T-cell (primary cell): ENCODE data around the gene EPHA3. TPM values are rescaled to one million over a fixed set of nuclear protein-coding genes. Genes with fewer than 3 reads are reported as not detected.

Source experiments
- ATAC-seq, 4 experiments: fragments of 200-7000 bp in 3 of 4; fragments of 150-1000 bp in 1 of 4; cut with Tn5 transposase; replicated peaks in 1 of 4; 1 replicate in 3 of 4; 2 replicates in 1 of 4; pipeline ENCODE4 v1.10.0; 2021; ENCODE audit warnings: moderate library complexity in 3 of 4, mild to moderate bottlenecking in 2 of 4, moderate number of reproducible peaks in 1 of 4
- CTCF ChIA-PET, 2 donors: fragments of 300-600 bp; sonication (Branson Sonifier 250); formaldehyde crosslinking; loops; one replicate each; lab custom pipeline; 2022; ENCODE audit warnings: antibody characterized with exemption in 2 of 2; lab: Charles Lee
- POLR2A ChIA-PET, 2 donors: fragments of 300-600 bp; sonication (Branson Sonifier 250); formaldehyde crosslinking; loops; one replicate each; lab custom pipeline; 2022; ENCODE audit warnings: antibody characterized with exemption in 2 of 2; lab: Charles Lee
- DNase-seq, 35 experiments: peaks; one replicate each; pipeline versions ENCODE4 v3.0.0 to v3.0.0-alpha.2; 2013 to 2023
- H3K27ac ChIP-seq: one replicate; pipeline ENCODE4 v1.5.1; 2013; ENCODE audit warnings: low read length
- H3K27me3 ChIP-seq, 2 experiments: replicated peaks in 1 of 2; 1 replicate in 1 of 2; 2 replicates in 1 of 2; pipeline versions ENCODE4 v1.6.1 to v1.7.0; 2013; ENCODE audit warnings: low read length in 1 of 2, mixed read lengths in 1 of 2; ENCODE audit not compliant: control insufficient read depth in 2 of 2, insufficient read depth in 2 of 2; ENCODE audit errors: extremely low read depth in 1 of 2
- H3K36me3 ChIP-seq, 2 donors: 1 replicate in 1 of 2; 2 replicates in 1 of 2; pipeline versions ENCODE4 v1.6.1 to v1.7.0; 2013; ENCODE audit warnings: low read length in 1 of 2; ENCODE audit not compliant: control insufficient read depth in 2 of 2, insufficient read depth in 1 of 2; ENCODE audit errors: extremely low read depth in 1 of 2
- H3K4me1 ChIP-seq, 2 experiments: 1 replicate in 1 of 2; 2 replicates in 1 of 2; pipeline versions ENCODE4 v1.6.1 to v1.7.0; 2013; ENCODE audit warnings: low read length in 2 of 2, mixed read lengths in 1 of 2; ENCODE audit not compliant: insufficient read depth in 2 of 2, control insufficient read depth in 1 of 2; ENCODE audit errors: extremely low read depth in 1 of 2
- H3K4me3 ChIP-seq, 2 donors: 1 replicate in 1 of 2; 2 replicates in 1 of 2; pipeline versions ENCODE4 v1.5.1 to v1.7.0; 2013; ENCODE audit warnings: mild to moderate bottlenecking in 2 of 2, low read length in 1 of 2, moderate library complexity in 1 of 2; ENCODE audit not compliant: control insufficient read depth in 1 of 2; ENCODE audit errors: extremely low read depth in 1 of 2
- H3K9me3 ChIP-seq: 2 replicates; pipeline ENCODE4 v1.7.0; 2013
- H3K27ac Mint-ChIP-seq, 2 donors: one replicate each; pipeline ENCODE4 v1.8.0; 2020 to 2021; ENCODE audit warnings: mild to moderate bottlenecking in 2 of 2, mixed read lengths in 2 of 2
- H3K27me3 Mint-ChIP-seq, 2 donors: one replicate each; pipeline ENCODE4 v1.8.0; 2021 to 2022; ENCODE audit warnings: mixed read lengths in 2 of 2
- H3K36me3 Mint-ChIP-seq: one replicate; pipeline ENCODE4 v1.8.0; 2021; ENCODE audit warnings: mixed read lengths
- H3K4me1 Mint-ChIP-seq, 3 donors: one replicate each; pipeline ENCODE4 v1.8.0; 2020 to 2022; ENCODE audit warnings: mixed read lengths in 3 of 3, mild to moderate bottlenecking in 1 of 3
- H3K4me3 Mint-ChIP-seq, 3 donors: one replicate each; pipeline ENCODE4 v1.8.0; 2020 to 2022; ENCODE audit warnings: mild to moderate bottlenecking in 3 of 3, mixed read lengths in 3 of 3, moderate library complexity in 3 of 3
- H3K9me3 Mint-ChIP-seq, 3 donors: one replicate each; pipeline ENCODE4 v1.8.0; 2020 to 2022; ENCODE audit warnings: mixed read lengths in 3 of 3
- WGBS: methylation state at CpG from one replicate; pipeline ENCODE4 v1.1.5; 2013; ENCODE audit warnings: missing lambda C conversion rate; ENCODE audit not compliant: insufficient coverage; 5-methylcytosine and 5-hydroxymethylcytosine counted together
- total RNA-seq, 35 experiments: library from RNA in 6 of 35; stranded (reverse) in 6 of 35; fragments of 120-200 nt in 1 of 35; gene quantifications; one replicate each; pipeline versions ENCODE4 v1.2.1 to v1.2.4 and lab custom pipeline; 2013 to 2026

Gene EPHA3
- total RNA-seq, 5 donors from 2014 or later (not counting 1 experiment from before 2014, with no cell fraction given) = not detected

- DNase-seq = no peak
- CTCF ChIA-PET = no interaction called here
- Histone ChIP-seq H3K4me1 (no peaks in the 10 kb centered on the region), H3K27me3 (no peaks in the 10 kb centered on the region), H3K27ac (no peak overlapping the region), H3K9me3 (no peaks in the 10 kb centered on the region), H3K4me3 (no peak overlapping the region), H3K36me3 (no peaks in the 10 kb centered on the region)
- H3K4me3 Mint-ChIP-seq = no peak overlapping the region
- no peaks in the 10 kb centered on the region for H3K36me3 Mint-ChIP-seq
- H3K27me3 Mint-ChIP-seq = no peaks in the 10 kb centered on the region
- H3K27ac Mint-ChIP-seq = no peak overlapping the region
- POLR2A ChIA-PET = no interaction called here
- H3K9me3 Mint-ChIP-seq = peaks cover 0 to 5% (median 0%) of the 10 kb centered on the region in 3 donors
- ATAC-seq = no peak
- H3K4me1 Mint-ChIP-seq = no peaks in the 10 kb centered on the region
- no CpG with 5 or more reads among the region's 1 CpG for WGBS
Measured at GRCh38 chr3:89212619-89213018, 105.2 kb downstream of the EPHA3 start.

- no peak overlapping the region for H3K27ac Mint-ChIP-seq
- POLR2A ChIA-PET = no interaction called here
Measured at GRCh38 chr3:89216016-89216739, 108.8 kb downstream of the EPHA3 start.

GRCh38 chr3:89217148-89217685, 109.8 kb downstream of the EPHA3 start:
- ChIA-PET CTCF (no interaction called here), POLR2A (no interaction called here)
- Mint-ChIP-seq H3K9me3 (peaks cover 0 to 10% (median 10%) of the 10 kb centered on the region in 3 donors), H3K4me1 (no peaks in the 10 kb centered on the region), H3K36me3 (no peaks in the 10 kb centered on the region), H3K27ac (no peak overlapping the region), H3K4me3 (no peak overlapping the region), H3K27me3 (no peaks in the 10 kb centered on the region)
- WGBS = 79% methylated on average over 2 of the region's 6 CpGs
- no peaks in the 10 kb centered on the region for H3K9me3 ChIP-seq
- no peak for DNase-seq
- H3K4me1 ChIP-seq = no peaks in the 10 kb centered on the region
- H3K27ac ChIP-seq = no peak overlapping the region
- no peaks in the 10 kb centered on the region for H3K36me3 ChIP-seq
- no peak for ATAC-seq
- no peaks in the 10 kb centered on the region for H3K27me3 ChIP-seq
- H3K4me3 ChIP-seq = no peak overlapping the region

More at GRCh38 chr3:89216016-89216739, 108.8 kb downstream of the EPHA3 start:
- H3K4me1 Mint-ChIP-seq = no peaks in the 10 kb centered on the region
- no peak overlapping the region for H3K4me3 ChIP-seq
- DNase-seq = no peak
- H3K27ac ChIP-seq = no peak overlapping the region
- no peaks in the 10 kb centered on the region for H3K27me3 Mint-ChIP-seq
- H3K36me3 ChIP-seq = no peaks in the 10 kb centered on the region
- H3K9me3 ChIP-seq = no peaks in the 10 kb centered on the region
- peaks cover 0 to 10% (median 6%) of the 10 kb centered on the region in 3 donors for H3K9me3 Mint-ChIP-seq
- H3K4me3 Mint-ChIP-seq = no peak overlapping the region
- H3K4me1 ChIP-seq = no peaks in the 10 kb centered on the region
- no peaks in the 10 kb centered on the region for H3K36me3 Mint-ChIP-seq
- ATAC-seq = no peak
- CTCF ChIA-PET = no interaction called here
- no peaks in the 10 kb centered on the region for H3K27me3 ChIP-seq
- no CpG with 5 or more reads among the region's 2 CpGs for WGBS

- Histone ChIP-seq H3K27ac (no peak overlapping the region), H3K4me1 (no peaks in the 10 kb centered on the region), H3K9me3 (no peaks in the 10 kb centered on the region), H3K27me3 (no peaks in the 10 kb centered on the region), H3K36me3 (no peaks in the 10 kb centered on the region), H3K4me3 (no peak overlapping the region)
- Mint-ChIP-seq H3K4me3 (no peak overlapping the region), H3K9me3 (peaks cover 4 to 13% (median 10%) of the 10 kb centered on the region in 3 donors), H3K27ac (no peak overlapping the region), H3K36me3 (no peaks in the 10 kb centered on the region), H3K27me3 (no peaks in the 10 kb centered on the region), H3K4me1 (no peaks in the 10 kb centered on the region)
- POLR2A ChIA-PET = interaction anchor here in 1 of 2 donors (0.6 kb wide), 1 partner anchor 27 kb away, joined by 4 read pairs; no protein-coding TSS in a partner anchor
- no peak for DNase-seq
- ATAC-seq = no peak
- CTCF ChIA-PET = no interaction called here
- WGBS = 80% methylated on average over 1 of the region's 1 CpG
Measured at GRCh38 chr3:89221924-89222323, 114.5 kb downstream of the EPHA3 start.

GRCh38 chr3:89223188-89223587, 115.8 kb downstream of the EPHA3 start:
- no peaks in the 10 kb centered on the region for H3K27me3 Mint-ChIP-seq
- Histone ChIP-seq H3K4me1 (no peaks in the 10 kb centered on the region), H3K4me3 (no peak overlapping the region), H3K27ac (no peak overlapping the region), H3K36me3 (no peaks in the 10 kb centered on the region), H3K27me3 (no peaks in the 10 kb centered on the region), H3K9me3 (no peaks in the 10 kb centered on the region)
- H3K4me3 Mint-ChIP-seq = no peak overlapping the region
- H3K36me3 Mint-ChIP-seq = no peaks in the 10 kb centered on the region
- H3K9me3 Mint-ChIP-seq = peaks cover 4 to 13% (median 10%) of the 10 kb centered on the region in 3 donors
- WGBS = 77% methylated on average over 3 of the region's 6 CpGs
- H3K4me1 Mint-ChIP-seq = no peaks in the 10 kb centered on the region
- ChIA-PET CTCF (no interaction called here), POLR2A (no interaction called here)
- no peak for DNase-seq
- ATAC-seq = no peak
- H3K27ac Mint-ChIP-seq = no peak overlapping the region

GRCh38 chr3:89227218-89227617, 119.8 kb downstream of the EPHA3 start:
- CTCF ChIA-PET = no interaction called here
- no peak overlapping the region for H3K27ac Mint-ChIP-seq
- no peaks in the 10 kb centered on the region for H3K36me3 Mint-ChIP-seq
- Histone ChIP-seq H3K27ac (no peak overlapping the region), H3K4me1 (no peaks in the 10 kb centered on the region), H3K36me3 (no peaks in the 10 kb centered on the region), H3K27me3 (no peaks in the 10 kb centered on the region), H3K9me3 (no peaks in the 10 kb centered on the region), H3K4me3 (no peak overlapping the region)
- ATAC-seq (no peak), DNase-seq (no peak)
- POLR2A ChIA-PET = no interaction called here
- H3K4me3 Mint-ChIP-seq = no peak overlapping the region
- H3K9me3 Mint-ChIP-seq = peaks cover under 1 to 6% (median 4%) of the 10 kb centered on the region in 3 donors
- H3K27me3 Mint-ChIP-seq = no peaks in the 10 kb centered on the region
- no peaks in the 10 kb centered on the region for H3K4me1 Mint-ChIP-seq
- WGBS = no CpG with 5 or more reads among the region's 5 CpGs
